Measurements from ENCODE around the gene GAS5. TPM values are rescaled to one million over a fixed set of nuclear protein-coding genes. Genes with fewer than 3 reads are reported as not detected.

The GAS5 gene
- total and polyA plus RNA-seq, 2 experiments from 2014 or later: 166 to 344 TPM

DNA sequence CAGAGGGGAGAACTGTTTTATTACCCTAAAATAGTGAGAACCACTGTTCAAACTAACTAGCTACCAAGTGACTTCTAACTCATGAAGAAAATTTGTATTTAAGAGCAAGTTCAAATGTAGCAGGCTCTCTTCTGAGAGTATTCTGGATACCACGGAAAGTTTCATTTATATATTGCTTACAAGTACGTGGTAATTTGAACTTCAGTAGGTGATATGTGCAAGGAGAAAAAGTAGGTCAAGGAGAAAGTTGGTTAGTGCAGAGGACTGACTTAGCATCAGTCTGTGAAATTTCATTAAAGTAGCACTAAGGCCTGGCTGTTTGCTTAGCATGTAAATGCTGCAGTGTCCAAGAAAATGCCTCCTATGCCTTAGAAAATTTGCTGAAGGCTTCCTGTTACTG is 32.6 kb upstream of the GAS5 start:
- in situ Hi-C loops (cut with MboI): no loop called here
- Histone ChIP-seq H2AFZ (no peak overlapping the region), H3K4me3 (no peak overlapping the region), H4K20me1 (ENCODE audit: insufficient read depth) (no peaks in the 10 kb centered on the region), H3K27me3 (replicated peaks; ENCODE audit: insufficient read depth) (no peaks in the 10 kb centered on the region), H3K9me2 (ENCODE audit: insufficient read depth) (no peaks in the 10 kb centered on the region), H3K27ac (no peak overlapping the region), H3K36me3 (ENCODE audit: low read depth) (no peaks in the 10 kb centered on the region), H3F3A (ENCODE audit: insufficient read depth) (no peaks in the 10 kb centered on the region), H3K9ac (no peak overlapping the region), H3K79me2 (ENCODE audit: insufficient read depth) (no peaks in the 10 kb centered on the region), H3K9me3 (ENCODE audit: low read depth) (no peaks in the 10 kb centered on the region), H3K4me2 (ENCODE audit: unreplicated experiment) (no peak overlapping the region), H3K4me1 (ENCODE audit: insufficient read depth) (no peaks in the 10 kb centered on the region)
- WGBS, 2 experiments (ENCODE audit: low coverage in 1 of 2, low lambda C conversion rate in 2 of 2, missing lambda C conversion rate in 2 of 2): 94 to 97% methylated on average over 2 of the region's 2 CpGs
- DNase-seq: no peak
- TF ChIP-seq EZH2 (IDR thresholded peaks at IDR 0.05; ENCODE audit: insufficient read depth, poor library complexity, severe bottlenecking) (no peak), EZH2phosphoT487 (IDR thresholded peaks at IDR 0.05; ENCODE audit: insufficient read depth, low read depth) (no peak)

DNA sequence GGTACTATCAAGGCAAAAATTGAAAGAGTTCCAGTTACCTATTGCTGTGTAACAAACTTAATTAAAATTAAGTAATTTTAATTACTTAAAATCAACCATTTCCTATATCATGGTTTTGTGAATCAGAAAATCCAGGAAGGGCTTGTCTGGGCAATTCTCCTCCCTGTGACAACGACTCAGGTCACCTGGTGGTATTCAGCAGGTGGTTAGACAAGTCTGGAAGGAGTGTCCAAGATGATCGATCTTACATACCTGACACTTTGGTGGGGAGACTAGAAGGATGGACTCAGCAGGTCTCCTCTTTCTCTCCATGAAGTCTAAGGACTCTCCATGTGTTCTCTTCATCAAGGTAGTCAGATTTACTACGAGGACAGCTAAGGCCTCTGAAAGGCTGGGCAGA is 26.4 kb upstream of the GAS5 start:
- Histone ChIP-seq H4K20me1 (ENCODE audit: insufficient read depth) (no peaks in the 10 kb centered on the region; the same call in 1 of the 2 replicates), H3K79me2 (ENCODE audit: insufficient read depth) (no peaks in the 10 kb centered on the region), H3K9ac (no peak overlapping the region), H3K9me2 (ENCODE audit: insufficient read depth) (no peaks in the 10 kb centered on the region), H3K36me3 (ENCODE audit: low read depth) (no peaks in the 10 kb centered on the region), H3K9me3 (ENCODE audit: low read depth) (no peaks in the 10 kb centered on the region), H3K27ac (no peak overlapping the region), H3K4me3 (no peak overlapping the region), H2AFZ (no peak overlapping the region), H3F3A (ENCODE audit: insufficient read depth) (no peaks in the 10 kb centered on the region), H3K4me2 (ENCODE audit: unreplicated experiment) (no peak overlapping the region), H3K27me3 (replicated peaks; ENCODE audit: insufficient read depth) (no peaks in the 10 kb centered on the region), H3K4me1 (ENCODE audit: insufficient read depth) (no peaks in the 10 kb centered on the region)
- TF ChIP-seq EZH2 (IDR thresholded peaks at IDR 0.05; ENCODE audit: insufficient read depth, poor library complexity, severe bottlenecking): no peak
- no peak for TF ChIP-seq EZH2phosphoT487 (IDR thresholded peaks at IDR 0.05; ENCODE audit: insufficient read depth, low read depth)
- no peak for DNase-seq
- 58 to 63% methylated on average over 3 of the region's 3 CpGs for WGBS, 2 experiments (ENCODE audit: low coverage in 1 of 2, low lambda C conversion rate in 2 of 2, missing lambda C conversion rate in 2 of 2)
- in situ Hi-C loops (cut with MboI): no loop called here

DNA sequence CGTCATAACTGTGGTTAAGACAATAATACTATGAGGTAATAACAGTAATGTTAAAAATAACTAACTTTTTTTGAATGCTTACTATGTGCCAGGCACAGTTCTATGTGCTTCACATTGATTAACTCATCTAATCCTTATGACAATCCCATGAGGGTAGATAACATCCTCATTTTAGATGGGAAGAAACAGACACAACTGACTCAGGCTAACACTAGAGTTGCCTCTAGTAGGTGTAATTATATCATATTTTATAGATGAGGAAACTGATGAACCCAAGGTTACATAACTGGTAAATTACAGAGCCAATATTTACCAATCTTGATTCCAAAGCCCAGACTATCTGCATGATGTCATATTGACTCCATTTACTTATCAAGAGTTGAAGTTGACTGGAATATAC is 25.8 kb upstream of the GAS5 start:
- H3K27me3 ChIP-seq (replicated peaks; ENCODE audit: insufficient read depth): no peaks in the 10 kb centered on the region
- H3K9ac ChIP-seq: no peak overlapping the region
- H3K9me2 ChIP-seq (ENCODE audit: insufficient read depth): no peaks in the 10 kb centered on the region
- H3K36me3 ChIP-seq (ENCODE audit: low read depth): no peaks in the 10 kb centered on the region
- H3K9me3 ChIP-seq (ENCODE audit: low read depth): no peaks in the 10 kb centered on the region
- no peak for TF ChIP-seq EZH2phosphoT487 (IDR thresholded peaks at IDR 0.05; ENCODE audit: insufficient read depth, low read depth)
- no peak for TF ChIP-seq EZH2 (IDR thresholded peaks at IDR 0.05; ENCODE audit: insufficient read depth, poor library complexity, severe bottlenecking)
- no peak overlapping the region for H3K4me2 ChIP-seq (ENCODE audit: unreplicated experiment)
- WGBS, 2 experiments (ENCODE audit: low coverage in 1 of 2, low lambda C conversion rate in 2 of 2, missing lambda C conversion rate in 2 of 2): 51 to 64% methylated on average over 1 of the region's 1 CpG
- H3K4me3 ChIP-seq: no peak overlapping the region
- H3F3A ChIP-seq (ENCODE audit: insufficient read depth): no peaks in the 10 kb centered on the region
- no peaks in the 10 kb centered on the region; the same call in 1 of the 2 replicates for H4K20me1 ChIP-seq (ENCODE audit: insufficient read depth)
- H3K4me1 ChIP-seq (ENCODE audit: insufficient read depth): no peaks in the 10 kb centered on the region
- DNase-seq: no peak
- H2AFZ ChIP-seq: no peak overlapping the region
- H3K27ac ChIP-seq: no peak overlapping the region
- H3K79me2 ChIP-seq (ENCODE audit: insufficient read depth): 0 out of 2 replicates have a peak, but pooled peaks cover under 1% of the 10 kb centered on the region
- in situ Hi-C loops (cut with MboI): no loop called here

DNA sequence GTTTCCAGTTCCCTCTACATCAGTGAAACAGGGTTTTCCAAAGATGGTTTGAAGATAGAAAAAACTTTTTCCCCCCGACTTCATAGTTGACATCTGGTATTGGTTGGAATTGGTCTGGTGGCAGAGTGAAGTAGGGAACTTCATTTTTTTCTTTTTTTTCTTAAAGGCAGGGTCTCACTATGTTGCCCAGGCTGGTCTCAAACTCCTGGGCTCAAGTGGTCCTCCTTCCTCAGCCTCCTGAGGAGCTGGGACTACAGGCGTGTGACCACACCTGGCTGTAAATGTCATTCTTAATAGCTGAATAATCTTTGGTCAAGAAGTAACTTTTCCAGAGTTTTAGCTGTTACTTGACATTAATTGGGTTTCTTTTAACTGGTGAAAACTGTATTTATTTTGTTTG is 22.1 kb upstream of the GAS5 start:
- peaks cover 11% of the 10 kb centered on the region; the same call in 1 of the 2 replicates for H3K36me3 ChIP-seq (ENCODE audit: low read depth)
- no peaks in the 10 kb centered on the region for H3K27me3 ChIP-seq (replicated peaks; ENCODE audit: insufficient read depth)
- DNase-seq: no peak
- no peaks in the 10 kb centered on the region for H3K9me3 ChIP-seq (ENCODE audit: low read depth)
- H3K4me1 ChIP-seq (ENCODE audit: insufficient read depth): no peaks in the 10 kb centered on the region
- H2AFZ ChIP-seq: no peak overlapping the region
- no peaks in the 10 kb centered on the region for H3F3A ChIP-seq (ENCODE audit: insufficient read depth)
- peaks cover 7% of the 10 kb centered on the region; the same call in 1 of the 2 replicates for H3K79me2 ChIP-seq (ENCODE audit: insufficient read depth)
- H3K4me3 ChIP-seq: no peak overlapping the region
- no peak overlapping the region for H3K9ac ChIP-seq
- no peak overlapping the region for H3K27ac ChIP-seq
- in situ Hi-C loops (cut with MboI): no loop called here
- TF ChIP-seq EZH2 (IDR thresholded peaks at IDR 0.05; ENCODE audit: insufficient read depth, poor library complexity, severe bottlenecking) (no peak), EZH2phosphoT487 (IDR thresholded peaks at IDR 0.05; ENCODE audit: insufficient read depth, low read depth) (no peak)
- H3K9me2 ChIP-seq (ENCODE audit: insufficient read depth): no peaks in the 10 kb centered on the region
- 77 to 85% methylated on average over 2 of the region's 2 CpGs for WGBS, 2 experiments (ENCODE audit: low coverage in 1 of 2, low lambda C conversion rate in 2 of 2, missing lambda C conversion rate in 2 of 2)
- no peaks in the 10 kb centered on the region; the same call in 1 of the 2 replicates for H4K20me1 ChIP-seq (ENCODE audit: insufficient read depth)
- no peak overlapping the region for H3K4me2 ChIP-seq (ENCODE audit: unreplicated experiment)

DNA sequence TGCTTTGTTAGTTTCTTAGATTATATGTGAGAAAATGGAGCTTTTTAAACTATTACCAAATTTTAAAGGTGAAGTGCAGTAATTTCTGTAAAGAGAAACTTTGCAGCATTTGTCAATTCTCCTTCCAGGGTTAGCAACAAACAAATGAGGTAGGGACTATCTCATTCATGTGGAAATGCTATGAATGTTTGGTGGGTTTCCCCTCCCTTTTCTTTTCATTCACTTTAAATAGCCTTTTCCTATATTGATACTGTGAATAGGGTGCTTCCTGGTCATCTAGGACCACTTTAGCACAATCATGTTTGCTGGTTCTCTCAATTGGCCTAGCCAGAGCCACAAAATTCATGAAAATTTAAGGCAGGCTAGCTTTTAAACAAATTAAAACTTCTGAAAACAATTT is 21.0 kb upstream of the GAS5 start:
- peaks cover 11% of the 10 kb centered on the region; the same call in 1 of the 2 replicates for H3K36me3 ChIP-seq (ENCODE audit: low read depth)
- no peaks in the 10 kb centered on the region; the same call in 1 of the 2 replicates for H4K20me1 ChIP-seq (ENCODE audit: insufficient read depth)
- no peak overlapping the region for H3K4me3 ChIP-seq
- H3K27ac ChIP-seq: no peak overlapping the region
- TF ChIP-seq EZH2 (IDR thresholded peaks at IDR 0.05; ENCODE audit: insufficient read depth, poor library complexity, severe bottlenecking) (no peak), EZH2phosphoT487 (IDR thresholded peaks at IDR 0.05; ENCODE audit: insufficient read depth, low read depth) (no peak)
- no peak overlapping the region for H3K9ac ChIP-seq
- no peak for DNase-seq
- H3F3A ChIP-seq (ENCODE audit: insufficient read depth): no peaks in the 10 kb centered on the region
- H3K9me2 ChIP-seq (ENCODE audit: insufficient read depth): no peaks in the 10 kb centered on the region
- H3K79me2 ChIP-seq (ENCODE audit: insufficient read depth): peaks cover 7% of the 10 kb centered on the region; the same call in 1 of the 2 replicates
- H3K9me3 ChIP-seq (ENCODE audit: low read depth): no peaks in the 10 kb centered on the region
- H2AFZ ChIP-seq: no peak overlapping the region
- H3K4me1 ChIP-seq (ENCODE audit: insufficient read depth): no peaks in the 10 kb centered on the region
- no peaks in the 10 kb centered on the region for H3K27me3 ChIP-seq (replicated peaks; ENCODE audit: insufficient read depth)
- no peak overlapping the region for H3K4me2 ChIP-seq (ENCODE audit: unreplicated experiment)
- in situ Hi-C loops (cut with MboI): no loop called here

Measured in GM23248 (cell line).